CD4-positive, alpha-beta T cell treated with Interleukin-6 at 100 ng/mL for 8 hours (primary cell): ENCODE data around the gene ACTA2.

Experiments used
- DNase-seq: peaks from one replicate; pipeline ENCODE4 v3.0.0-alpha.2; 2020; ENCODE audit warnings: mixed read lengths, low spot score

The ACTA2 gene

DNA sequence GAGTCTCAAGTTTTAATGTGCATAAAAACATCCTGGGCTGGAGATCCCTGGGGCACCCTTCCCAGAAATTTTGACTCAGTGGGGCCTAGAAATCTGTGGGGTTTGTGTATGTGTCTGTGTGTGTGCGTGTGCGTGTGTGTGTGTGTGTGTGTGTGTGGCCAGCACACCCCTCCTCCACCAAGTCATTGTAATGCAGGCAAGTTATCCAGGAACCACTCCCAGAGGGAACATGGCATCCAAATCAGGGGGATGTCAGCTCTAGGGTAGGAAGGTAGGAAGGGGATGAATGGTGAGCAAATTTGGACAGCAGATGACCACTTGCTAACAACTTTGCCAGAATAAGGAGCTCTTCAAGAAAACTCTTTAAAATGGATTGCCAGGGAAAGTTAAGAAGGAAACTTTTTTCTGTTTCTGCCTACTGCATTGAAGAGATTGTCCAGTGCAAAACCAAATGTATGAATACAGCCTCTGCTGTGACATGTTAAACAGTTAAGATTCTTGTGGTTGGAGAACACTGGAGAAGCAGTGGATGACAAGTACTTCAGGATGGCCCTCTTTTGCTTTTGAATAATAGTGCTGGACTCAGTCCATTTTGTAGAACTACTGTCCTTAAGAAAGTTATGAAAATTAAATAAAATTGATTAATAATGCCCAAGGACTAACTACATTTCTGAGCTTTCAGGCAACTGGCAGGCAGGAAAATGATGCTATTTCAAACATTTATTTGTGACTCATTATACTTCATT, 60.2 kb downstream of the ACTA2 start:
- DNase-seq, result no peak

DNA sequence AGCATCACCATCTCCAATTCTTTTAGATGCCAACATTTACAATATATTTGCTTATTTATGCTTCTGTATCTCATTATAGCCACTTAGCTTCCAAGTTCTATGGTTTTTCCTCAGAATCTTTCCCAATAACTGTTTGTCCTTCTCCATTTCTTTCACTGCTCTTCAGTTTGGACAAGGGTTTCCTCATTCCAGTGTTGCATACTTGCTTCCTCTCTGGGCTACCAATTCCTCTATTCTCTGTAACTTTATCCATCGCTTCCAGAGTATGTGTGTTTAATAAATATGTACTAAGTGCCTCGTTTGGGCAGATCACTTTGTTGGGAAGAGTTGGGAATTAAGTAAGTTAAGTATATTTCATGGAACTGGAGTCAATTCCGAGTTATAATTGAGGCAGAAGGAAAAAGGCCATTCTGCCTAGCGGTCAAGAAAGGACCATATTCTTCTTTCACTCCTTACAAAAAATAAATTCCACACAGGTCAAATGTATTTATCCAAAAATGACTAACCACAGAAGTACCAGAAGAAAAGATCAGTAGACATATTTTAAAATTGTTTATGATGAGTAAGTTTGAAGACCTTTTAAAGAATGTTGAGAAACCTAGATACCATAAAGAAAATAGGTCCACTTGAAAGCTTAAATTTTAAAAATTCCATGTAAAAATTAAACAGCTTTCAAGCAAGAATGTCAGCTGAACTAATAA, 61.7 kb downstream of the ACTA2 start:
- DNase-seq, result no peak

- DNase-seq, result no peak
Observed at GRCh38 chr10:88889559-88890337, 62.8 kb downstream of the ACTA2 start.

GRCh38 chr10:88888810-88889445, 63.6 kb downstream of the ACTA2 start:
- DNase-seq, result no peak

- no peak for DNase-seq
Observed at GRCh38 chr10:88886557-88886956, 66.0 kb downstream of the ACTA2 start.
